ENCODE data around the gene ITPRID2.

GRCh38 chr2:181857483-181857882 lies 34.0 kb upstream of the ITPRID2 start:
- TF ChIP-seq CTCF (IDR thresholded peaks at IDR 0.05), result no peak
- TF ChIP-seq EZH2 (IDR thresholded peaks at IDR 0.05; ENCODE audit: borderline replicate concordance, insufficient read depth, low read depth, low read length, poor library complexity, severe bottlenecking), result no peak
